Mucosa of stomach (tissue), 1 donor: ENCODE data around the gene RHOU.

ENCODE experiments used
- H3K27me3 ChIP-seq: one replicate; pipeline ENCODE4 v1.7.0; 2013; ENCODE audit warnings: mild to moderate bottlenecking, low read length; ENCODE audit not compliant: control insufficient read depth, insufficient read depth
- H3K36me3 ChIP-seq: one replicate; pipeline ENCODE4 v1.7.0; 2013; ENCODE audit warnings: low read length; ENCODE audit not compliant: control insufficient read depth, insufficient read depth
- H3K4me1 ChIP-seq: one replicate; pipeline ENCODE4 v1.7.0; 2013; ENCODE audit warnings: mild to moderate bottlenecking, low read length; ENCODE audit not compliant: control insufficient read depth, insufficient read depth
- H3K4me3 ChIP-seq: one replicate; pipeline ENCODE4 v1.7.0; 2013; ENCODE audit warnings: low read length
- H3K9ac ChIP-seq: one replicate; pipeline ENCODE4 v1.7.0; 2013; ENCODE audit warnings: mild to moderate bottlenecking, low read length, moderate library complexity
- H3K9me3 ChIP-seq: one replicate; pipeline ENCODE4 v1.7.0; 2013; ENCODE audit warnings: mild to moderate bottlenecking, low read length, moderate library complexity; ENCODE audit not compliant: control insufficient read depth
- donor health status: Pancreatic carcinoma.

The RHOU gene

GRCh38 chr1:228752258-228752657, 17.0 kb downstream of the RHOU start:
- H3K4me3 ChIP-seq: no peak overlapping the region
- no peaks in the 10 kb centered on the region for H3K9me3 ChIP-seq
- no peaks in the 10 kb centered on the region for H3K36me3 ChIP-seq
- H3K9ac ChIP-seq: no peak overlapping the region
- peaks cover 17% of the 10 kb centered on the region for H3K27me3 ChIP-seq
- no peaks in the 10 kb centered on the region for H3K4me1 ChIP-seq

- Histone ChIP-seq H3K9ac (no peak overlapping the region), H3K4me1 (no peaks in the 10 kb centered on the region), H3K9me3 (no peaks in the 10 kb centered on the region), H3K4me3 (no peak overlapping the region), H3K36me3 (no peaks in the 10 kb centered on the region), H3K27me3 (peaks cover 17% of the 10 kb centered on the region)
Measured at GRCh38 chr1:228752675-228753265, 17.5 kb downstream of the RHOU start.

GRCh38 chr1:228753287-228753686, 18.0 kb downstream of the RHOU start:
- Histone ChIP-seq H3K27me3 (peaks cover 17% of the 10 kb centered on the region), H3K9me3 (no peaks in the 10 kb centered on the region), H3K4me1 (no peaks in the 10 kb centered on the region), H3K4me3 (no peak overlapping the region), H3K9ac (no peak overlapping the region), H3K36me3 (no peaks in the 10 kb centered on the region)

- no peaks in the 10 kb centered on the region for H3K36me3 ChIP-seq
- H3K9ac ChIP-seq: no peak overlapping the region
- no peaks in the 10 kb centered on the region for H3K9me3 ChIP-seq
- no peak overlapping the region for H3K4me3 ChIP-seq
- peaks cover 17% of the 10 kb centered on the region for H3K27me3 ChIP-seq
- H3K4me1 ChIP-seq: no peaks in the 10 kb centered on the region
Measured at GRCh38 chr1:228753786-228754360, 18.6 kb downstream of the RHOU start.

- H3K36me3 ChIP-seq: no peaks in the 10 kb centered on the region
- no peak overlapping the region for H3K4me3 ChIP-seq
- H3K9ac ChIP-seq: no peak overlapping the region
- H3K9me3 ChIP-seq: no peaks in the 10 kb centered on the region
- H3K4me1 ChIP-seq: no peaks in the 10 kb centered on the region
- peaks cover 17% of the 10 kb centered on the region for H3K27me3 ChIP-seq
Measured at GRCh38 chr1:228754646-228755268, 19.5 kb downstream of the RHOU start.

GRCh38 chr1:228755800-228756199, 20.5 kb downstream of the RHOU start:
- Histone ChIP-seq H3K4me3 (no peak overlapping the region), H3K4me1 (no peaks in the 10 kb centered on the region), H3K9ac (no peak overlapping the region), H3K27me3 (peaks cover 17% of the 10 kb centered on the region), H3K36me3 (no peaks in the 10 kb centered on the region), H3K9me3 (no peaks in the 10 kb centered on the region)

- Histone ChIP-seq H3K27me3 (peaks cover 17% of the 10 kb centered on the region), H3K36me3 (no peaks in the 10 kb centered on the region), H3K9me3 (no peaks in the 10 kb centered on the region), H3K4me1 (no peaks in the 10 kb centered on the region), H3K9ac (no peak overlapping the region), H3K4me3 (no peak overlapping the region)
Measured at GRCh38 chr1:228756457-228756856, 21.2 kb downstream of the RHOU start.

GRCh38 chr1:228758447-228758846, 23.2 kb downstream of the RHOU start:
- H3K27me3 ChIP-seq: peaks cover 17% of the 10 kb centered on the region

GRCh38 chr1:228760979-228761378, 25.7 kb downstream of the RHOU start:
- H3K9me3 ChIP-seq: no peaks in the 10 kb centered on the region
- no peak overlapping the region for H3K4me3 ChIP-seq
- H3K36me3 ChIP-seq: no peaks in the 10 kb centered on the region
- H3K27me3 ChIP-seq: peaks cover 4% of the 10 kb centered on the region
- no peak overlapping the region for H3K9ac ChIP-seq
- no peaks in the 10 kb centered on the region for H3K4me1 ChIP-seq

More at GRCh38 chr1:228758447-228758846, 23.2 kb downstream of the RHOU start:
- no peaks in the 10 kb centered on the region for H3K9me3 ChIP-seq
- H3K36me3 ChIP-seq: no peaks in the 10 kb centered on the region
- H3K4me3 ChIP-seq: no peak overlapping the region
- no peak overlapping the region for H3K9ac ChIP-seq
- no peaks in the 10 kb centered on the region for H3K4me1 ChIP-seq

- Histone ChIP-seq H3K9ac (no peak overlapping the region), H3K4me1 (no peaks in the 10 kb centered on the region), H3K4me3 (no peak overlapping the region), H3K27me3 (no peaks in the 10 kb centered on the region), H3K9me3 (no peaks in the 10 kb centered on the region), H3K36me3 (no peaks in the 10 kb centered on the region)
Measured at GRCh38 chr1:228763561-228763960, 28.3 kb downstream of the RHOU start.

GRCh38 chr1:228765168-228765946, 30.1 kb downstream of the RHOU start:
- no peaks in the 10 kb centered on the region for H3K4me1 ChIP-seq
- no peak overlapping the region for H3K9ac ChIP-seq
- H3K4me3 ChIP-seq: no peak overlapping the region
- H3K27me3 ChIP-seq: no peaks in the 10 kb centered on the region
- no peaks in the 10 kb centered on the region for H3K36me3 ChIP-seq
- no peaks in the 10 kb centered on the region for H3K9me3 ChIP-seq

- H3K36me3 ChIP-seq: no peaks in the 10 kb centered on the region
- no peak overlapping the region for H3K4me3 ChIP-seq
- H3K4me1 ChIP-seq: no peaks in the 10 kb centered on the region
- H3K9me3 ChIP-seq: no peaks in the 10 kb centered on the region
- no peaks in the 10 kb centered on the region for H3K27me3 ChIP-seq
- H3K9ac ChIP-seq: no peak overlapping the region
Measured at GRCh38 chr1:228766788-228767187, 31.5 kb downstream of the RHOU start.
